NCI-H510A (cell line): ENCODE results near the gene NECTIN1.

Source experiments
- DNase-seq: peaks from one replicate; lab custom pipeline; 2025; lab: John Stamatoyannopoulos, UW

Gene NECTIN1

GRCh38 chr11:119712459-119713358 is 16.3 kb downstream of the NECTIN1 start:
- no peak for DNase-seq

DNA sequence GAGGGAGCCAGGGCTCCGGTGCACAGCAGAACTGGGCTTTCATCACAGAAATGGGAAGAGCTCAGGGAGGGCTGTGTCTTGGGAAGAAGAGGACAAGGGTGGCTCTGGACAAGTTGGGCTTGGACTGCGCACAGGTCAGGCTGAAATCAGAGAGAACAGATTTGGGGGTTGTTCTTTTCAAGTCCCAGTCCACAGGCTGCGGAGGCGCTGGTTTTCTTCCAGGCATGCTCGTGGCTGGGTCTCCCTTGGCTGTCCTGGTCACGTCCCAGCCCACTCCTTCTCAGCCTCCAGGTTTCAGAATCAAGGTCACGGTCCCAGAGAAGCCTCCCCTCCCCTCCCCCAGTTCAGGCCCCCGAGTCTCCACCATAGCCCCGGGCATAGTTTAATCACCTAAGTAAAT is 17.0 kb downstream of the NECTIN1 start:
- DNase-seq: no peak

- no peak for DNase-seq
These were observed 17.5 kb downstream of the NECTIN1 start for GRCh38 chr11:119711476-119711875.

GRCh38 chr11:119710417-119710816 is 18.6 kb downstream of the NECTIN1 start:
- no peak for DNase-seq

DNA sequence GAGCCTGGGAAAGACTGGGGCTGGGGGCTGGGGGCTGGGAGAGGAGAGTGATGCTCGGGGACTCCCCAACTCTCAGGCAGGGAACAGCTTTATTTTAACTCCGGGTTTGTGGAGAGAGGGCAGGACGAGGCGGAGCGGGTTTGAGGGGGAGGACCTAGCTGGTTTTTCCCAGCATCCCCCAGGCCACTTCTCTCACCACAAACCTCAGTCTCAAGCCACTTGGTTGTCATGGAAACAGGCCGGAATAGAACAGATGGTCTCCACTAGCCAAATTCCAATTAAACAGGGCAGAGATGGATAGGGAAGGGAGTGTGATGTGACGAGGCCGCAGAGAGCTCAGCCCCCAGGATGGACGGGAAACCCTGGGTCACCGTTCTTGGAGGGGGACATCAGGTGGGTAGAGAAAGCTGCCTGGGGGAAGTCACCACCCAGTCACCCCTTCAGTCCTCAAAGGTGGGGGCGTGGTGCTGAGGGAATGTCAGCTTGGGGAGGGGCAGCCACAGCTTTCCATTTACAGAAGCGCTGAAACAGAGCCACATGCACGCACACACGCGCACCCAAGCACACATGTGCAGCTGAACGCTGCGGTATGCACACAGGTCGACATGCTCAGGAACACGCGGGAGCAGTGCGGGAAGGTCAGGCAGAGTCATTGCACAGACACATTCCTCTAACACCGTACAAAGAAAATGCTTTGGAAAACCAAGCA is 19.2 kb downstream of the NECTIN1 start:
- no peak for DNase-seq

- no peak for DNase-seq
These were observed 19.8 kb downstream of the NECTIN1 start for GRCh38 chr11:119709171-119709570.

DNA sequence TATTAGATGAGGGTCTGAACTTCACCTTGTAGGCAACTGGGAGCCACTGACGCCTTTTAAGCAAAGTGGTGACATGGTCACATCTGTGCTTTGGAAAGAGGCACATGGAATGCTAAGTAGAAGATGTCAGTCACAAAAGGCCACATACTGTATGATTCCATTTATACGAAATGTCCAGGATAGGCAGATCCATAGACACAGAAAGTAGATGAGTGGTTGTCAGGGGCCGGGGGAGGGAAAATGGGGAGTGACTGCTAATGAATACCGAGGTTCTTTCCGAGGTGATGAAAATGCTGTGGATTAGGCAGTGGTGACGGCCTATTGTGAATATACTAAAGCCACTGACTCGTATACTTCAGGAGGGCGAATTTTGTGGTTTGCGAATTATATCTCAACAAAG is 20.6 kb downstream of the NECTIN1 start:
- no peak for DNase-seq

GRCh38 chr11:119706887-119707286 is 22.1 kb downstream of the NECTIN1 start:
- no peak for DNase-seq

GRCh38 chr11:119706029-119706428 is 23.0 kb downstream of the NECTIN1 start:
- DNase-seq: no peak

- no peak for DNase-seq
These were observed 23.6 kb downstream of the NECTIN1 start for GRCh38 chr11:119705362-119705761.

GRCh38 chr11:119704849-119705248 is 24.2 kb downstream of the NECTIN1 start:
- no peak for DNase-seq

- DNase-seq: no peak
These were observed 27.1 kb downstream of the NECTIN1 start for GRCh38 chr11:119701591-119702549.

DNA sequence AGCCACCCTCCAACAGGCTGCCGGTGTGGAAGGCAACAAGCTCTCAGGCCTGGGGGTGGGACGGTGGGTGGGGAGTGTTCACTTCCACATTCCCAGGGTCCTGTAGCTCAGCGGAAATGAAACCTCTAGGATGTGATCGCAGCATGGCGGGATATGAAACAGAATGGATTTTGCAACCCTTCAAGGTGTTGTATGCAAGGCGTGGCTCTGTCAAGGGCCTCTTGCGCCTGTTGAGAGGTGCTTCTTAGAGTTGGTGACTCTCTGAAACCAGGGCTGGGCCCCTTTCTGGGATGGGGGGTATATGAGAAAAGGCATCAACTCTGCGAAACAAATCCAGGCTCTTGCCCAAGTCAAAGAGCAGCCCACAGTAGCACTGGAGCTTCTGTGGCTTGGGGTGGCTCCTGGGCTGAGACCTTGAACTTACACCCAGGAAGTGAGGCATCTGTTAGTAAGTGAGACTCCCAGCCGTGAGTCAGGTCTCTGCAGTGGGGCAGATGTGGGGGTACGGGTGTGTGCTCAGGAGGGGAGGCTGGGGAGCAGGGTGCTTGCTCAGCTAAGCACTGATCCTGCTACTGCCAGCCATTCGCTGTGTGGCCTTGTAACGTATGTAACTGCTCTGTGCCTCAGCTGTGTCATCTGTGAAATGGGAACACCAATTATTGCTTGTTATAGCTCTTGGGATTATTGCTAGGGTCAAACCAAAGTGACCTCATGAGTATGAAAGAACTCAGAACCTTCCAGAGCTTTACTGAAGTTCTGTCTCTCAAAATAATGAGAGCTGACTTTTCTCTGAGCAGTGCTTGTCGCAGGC is 28.3 kb downstream of the NECTIN1 start:
- DNase-seq: no peak

GRCh38 chr11:119700030-119700429 is 29.0 kb downstream of the NECTIN1 start:
- no peak for DNase-seq

DNA sequence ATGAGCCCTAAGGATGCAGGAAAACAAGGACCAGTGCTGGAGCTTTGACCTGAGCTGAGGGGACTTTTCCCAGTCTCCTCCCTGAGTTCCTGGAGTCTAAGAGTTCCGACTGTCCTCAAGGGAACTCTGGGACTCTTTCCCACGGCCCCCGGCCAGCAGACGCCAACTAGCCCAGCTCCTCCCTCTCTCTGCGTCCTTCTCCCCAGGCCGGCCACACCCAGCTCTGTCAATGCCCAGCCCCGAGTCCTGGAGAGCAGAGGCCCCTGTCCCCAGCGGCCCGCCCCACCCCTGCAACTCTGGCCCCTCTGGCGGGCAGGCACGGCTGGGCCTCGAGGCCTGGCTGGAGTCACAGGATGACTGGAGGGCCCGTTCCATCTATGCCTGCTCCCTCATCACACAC is 29.8 kb downstream of the NECTIN1 start:
- DNase-seq: no peak

DNA sequence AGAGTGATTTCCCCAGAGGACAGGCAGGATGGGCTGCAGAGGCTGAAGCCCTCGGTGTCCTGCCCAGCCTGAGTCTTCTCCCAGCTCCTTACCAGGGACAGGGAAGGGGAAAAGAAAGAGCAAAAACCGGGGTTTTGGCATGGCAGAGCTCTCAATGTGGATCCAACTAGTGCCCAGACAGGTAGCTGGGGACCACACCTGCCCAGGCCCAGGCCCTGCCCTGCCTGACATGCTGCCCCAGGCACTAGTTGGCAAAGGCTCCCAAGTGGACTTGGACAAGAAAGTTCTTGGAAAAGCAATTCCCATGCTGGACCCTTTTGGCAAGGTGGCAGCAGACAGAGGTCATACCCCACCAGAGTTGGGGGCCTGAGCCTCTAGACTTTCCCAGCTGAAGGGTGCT is 31.1 kb downstream of the NECTIN1 start:
- no peak for DNase-seq

GRCh38 chr11:119697445-119697844 is 31.6 kb downstream of the NECTIN1 start:
- DNase-seq: no peak

DNA sequence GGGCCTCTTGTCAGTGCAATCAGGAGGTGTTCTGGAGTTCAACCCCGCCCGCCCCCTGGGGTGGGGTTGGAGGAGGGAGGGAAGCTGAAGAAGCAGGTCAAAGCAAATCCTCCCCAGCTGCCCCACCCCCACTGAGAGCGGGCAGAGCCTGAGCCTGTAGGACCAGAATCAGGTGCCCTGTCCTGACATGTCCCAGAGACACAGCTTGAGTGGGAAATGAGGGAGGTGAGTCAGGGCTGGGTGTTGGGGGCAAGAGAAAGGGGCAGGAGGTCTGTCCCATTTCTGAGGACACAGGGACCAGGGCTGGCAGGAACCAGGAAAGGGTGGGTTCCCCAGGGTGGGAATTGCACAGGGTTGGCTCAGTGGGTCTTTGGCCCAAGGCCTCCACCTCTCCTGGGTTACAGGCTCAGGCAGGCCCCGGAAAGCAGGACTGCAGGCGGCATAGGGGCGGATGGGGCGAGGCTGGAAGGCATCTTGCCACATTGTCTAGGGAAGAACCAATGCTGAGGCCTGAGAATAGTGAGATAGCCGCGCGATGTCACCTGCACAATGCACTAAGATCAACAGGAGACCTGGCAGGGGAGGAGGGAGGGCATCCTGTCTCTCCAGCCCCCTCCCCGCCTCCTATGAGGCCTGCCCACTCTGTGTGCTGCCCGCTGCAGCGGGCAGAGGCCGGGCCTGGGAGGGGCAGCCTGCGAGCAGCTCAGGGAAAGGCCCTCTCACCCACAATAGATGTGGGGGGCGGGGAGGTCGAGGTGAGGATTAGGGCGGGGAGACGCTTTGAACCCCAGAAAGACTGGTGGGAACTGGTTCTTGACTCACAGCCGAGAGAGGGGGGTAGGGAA is 32.4 kb downstream of the NECTIN1 start:
- peak; percentile 93 for DNase-seq

GRCh38 chr11:119694334-119694733 is 34.7 kb downstream of the NECTIN1 start:
- DNase-seq: no peak

- DNase-seq: no peak
These were observed 35.7 kb downstream of the NECTIN1 start for GRCh38 chr11:119693253-119693815.
